ENCODE data around the gene NEURL1B.
A peak's percentile ranks its signal among the peaks of the same experiment; 100 is the strongest.

- TF ChIP-seq GABPA (IDR thresholded peaks at IDR 0.05; ENCODE audit: low read depth) = no peak
- peak; percentile 52 for TF ChIP-seq CTCF (IDR thresholded peaks at IDR 0.05)
- TF ChIP-seq RCOR1 (IDR thresholded peaks at IDR 0.05; ENCODE audit: low read length) = no peak
- no peak for TF ChIP-seq CHD2 (IDR thresholded peaks at IDR 0.05; ENCODE audit: low read length, partially characterized antibody)
- TF ChIP-seq ZBTB33 (IDR thresholded peaks at IDR 0.05; ENCODE audit: borderline replicate concordance, low read depth) = no peak
- no peak for TF ChIP-seq PBX3 (IDR thresholded peaks at IDR 0.05)
- TF ChIP-seq USF2 (IDR thresholded peaks at IDR 0.05; ENCODE audit: borderline replicate concordance, low read depth, low read length) = no peak
- no peak for TF ChIP-seq GATA2 (CRISPR knock-in tag; IDR thresholded peaks at IDR 0.05)
- TF ChIP-seq FOXJ3 (CRISPR knock-in tag; IDR thresholded peaks at IDR 0.05) = no peak
- no peak for TF ChIP-seq REST (IDR thresholded peaks at IDR 0.05; ENCODE audit: low read depth, low read length)
- no peak for TF ChIP-seq TAF1 (IDR thresholded peaks at IDR 0.05; ENCODE audit: borderline replicate concordance, low read depth, low read length)
- TF ChIP-seq RAD21 (IDR thresholded peaks at IDR 0.05; ENCODE audit: low read length) = peak; percentile 30; the same call in 1 of the 2 replicates
- no peak for TF ChIP-seq NRF1 (IDR thresholded peaks at IDR 0.05; ENCODE audit: low read depth, low read length)
- peak; percentile 28 for TF ChIP-seq SMC3 (IDR thresholded peaks at IDR 0.05; ENCODE audit: low read depth, low read length)
These were observed 442 bp downstream of the NEURL1B start for GRCh38 chr5:172641359-172642050.
